Stimulated activated CD4-positive, alpha-beta T cell treated with anti-CD3 and anti-CD28 coated beads, Interleukin-4, amount 100 ng/mL, for 24 hours (primary cell): ENCODE measurements around the gene STK25.

Source experiments
- DNase-seq: peaks from one replicate; pipeline ENCODE4 v3.0.0-alpha.2; 2020

STK25 gene

DNA sequence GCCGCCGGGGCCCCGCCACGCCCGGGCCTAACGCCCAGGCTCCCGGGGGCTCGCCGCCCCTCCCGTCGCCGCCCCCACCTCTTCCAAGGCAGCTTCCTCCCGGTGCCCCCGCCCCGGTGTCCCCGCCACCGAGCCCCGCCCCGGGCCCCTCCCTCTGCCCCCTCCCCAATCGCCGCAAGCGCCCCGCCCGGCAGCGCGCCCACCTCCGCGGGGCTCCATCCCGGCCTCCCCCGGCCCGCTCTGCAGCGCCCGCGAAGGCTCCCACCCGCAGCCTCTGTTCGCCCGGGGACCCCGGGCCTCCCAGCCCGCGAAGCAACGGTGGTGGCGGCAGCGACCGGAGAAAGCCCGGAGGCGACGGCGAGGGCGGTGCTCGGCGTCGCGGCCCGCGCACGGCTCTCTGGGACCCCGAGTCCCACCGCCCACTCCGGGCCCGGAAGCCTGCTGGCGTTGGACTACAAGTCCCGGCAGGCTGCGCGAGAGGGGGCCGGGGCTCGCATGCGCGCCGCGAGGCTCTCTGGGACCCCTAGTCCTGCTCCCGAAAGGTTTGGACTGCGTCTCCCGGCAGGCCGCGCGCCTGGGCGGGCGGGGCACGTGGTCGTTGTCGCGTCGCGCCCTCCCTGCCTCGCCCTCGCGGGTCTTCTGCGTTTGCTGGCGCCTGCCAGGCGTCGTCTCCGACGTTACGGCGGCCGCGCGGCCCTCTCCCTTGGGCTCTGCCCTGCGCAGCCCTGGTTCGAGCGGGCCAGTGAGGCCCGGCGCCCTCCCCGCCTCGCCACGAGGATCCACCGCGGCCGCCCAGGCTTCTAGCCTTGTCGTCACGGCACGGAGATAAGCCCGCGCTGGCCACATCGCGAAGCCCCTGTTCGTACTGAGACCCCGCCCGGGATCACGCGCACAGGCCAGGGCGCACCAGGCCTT lies at the start of gene STK25:
STK25 (minus strand) TSS at position 345 of the 915 bp plus-strand sequence. CDS start 549 bp downstream, outside the sequence.
- peak; percentile 98 for DNase-seq

DNA sequence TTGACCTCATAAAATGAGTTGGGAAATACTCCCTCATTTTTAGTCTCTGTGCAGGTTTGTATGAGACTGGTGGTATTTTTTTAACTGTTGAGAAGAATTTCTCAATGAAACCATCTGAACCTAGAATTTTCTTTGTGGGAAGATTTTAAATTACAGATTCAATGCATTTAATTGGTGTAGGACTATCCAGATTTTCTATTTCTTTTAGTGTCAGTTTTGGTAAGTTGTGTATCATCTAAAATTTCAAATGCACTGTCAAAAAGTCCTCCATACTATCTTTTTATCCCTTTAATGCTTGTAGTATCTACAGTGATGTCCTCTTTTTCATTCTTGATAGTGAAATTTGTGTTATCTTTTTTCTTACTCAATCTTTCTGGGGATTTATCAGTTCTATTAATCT lies 48.4 kb upstream of the STK25 start:
- DNase-seq = no peak

DNA sequence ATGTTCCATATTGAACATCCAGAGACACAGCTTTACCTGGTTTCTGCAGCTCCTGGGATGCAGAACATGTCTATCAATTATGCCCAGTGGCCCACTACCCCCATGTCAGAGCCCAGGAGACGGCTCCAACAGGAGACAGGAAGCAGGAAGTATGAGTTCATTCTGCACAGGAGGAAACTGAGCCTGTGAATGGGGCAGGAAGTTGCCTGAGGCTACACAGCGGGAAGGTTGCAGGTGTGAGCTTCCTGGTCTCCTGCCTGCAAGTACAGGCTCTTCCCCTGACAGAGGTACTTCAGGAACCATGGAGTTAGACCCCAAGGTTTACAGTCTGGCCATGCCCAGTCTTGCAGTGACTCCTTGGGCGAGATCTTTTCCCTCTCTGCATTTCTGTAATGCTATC lies 47.3 kb upstream of the STK25 start:
- no peak for DNase-seq

DNA sequence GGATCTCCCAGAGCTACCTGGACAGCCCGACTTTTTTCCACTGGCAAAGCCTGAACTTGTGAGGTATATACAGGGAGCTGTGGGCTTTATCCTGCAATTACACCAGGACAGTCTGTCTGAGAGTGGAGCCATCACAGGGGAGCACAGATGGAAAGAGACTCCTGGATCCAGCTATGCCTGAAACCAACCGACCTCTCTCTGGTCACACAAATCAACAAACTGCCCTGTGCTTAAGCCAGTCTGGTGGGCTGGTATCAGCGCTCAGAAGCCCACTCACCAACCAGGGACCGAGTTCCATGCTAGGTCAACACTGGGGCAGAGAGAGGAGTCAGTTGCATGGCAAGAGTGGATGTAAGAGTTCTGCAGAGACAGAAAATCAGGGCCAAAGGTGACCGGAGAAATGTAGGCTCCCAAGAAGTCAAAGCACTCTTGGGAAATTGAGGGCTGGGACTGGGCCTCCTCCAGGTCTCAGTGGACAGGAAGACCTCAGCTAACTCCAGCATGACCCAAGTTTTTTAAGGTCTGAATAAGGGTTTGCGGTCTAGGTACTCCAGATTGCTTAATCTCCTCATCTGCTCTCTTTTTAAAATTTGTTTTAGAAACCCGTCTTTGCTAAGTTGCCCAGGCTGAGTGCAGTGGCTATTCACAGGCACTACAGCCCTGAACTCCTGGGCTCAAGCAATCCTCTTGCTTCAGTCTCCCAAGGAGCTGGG lies 46.4 kb upstream of the STK25 start:
- DNase-seq = no peak

- DNase-seq = no peak
Measured at GRCh38 chr2:241553981-241554380, 45.6 kb upstream of the STK25 start.

DNA sequence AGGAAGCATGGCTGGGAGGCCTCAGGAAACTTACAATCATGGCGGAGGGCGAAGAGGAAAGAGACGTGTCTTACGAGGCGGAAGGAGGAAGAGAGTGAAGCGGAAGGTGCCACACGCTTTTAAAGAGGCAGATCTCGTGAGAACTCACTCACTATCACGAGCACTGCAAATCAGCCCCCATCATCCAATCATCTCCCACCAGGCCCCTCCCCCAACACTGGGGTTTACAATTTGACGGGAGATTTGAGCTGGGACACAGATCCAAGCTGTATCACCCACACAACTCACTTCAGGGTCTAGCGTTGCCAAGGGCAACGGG lies 45.1 kb upstream of the STK25 start:
- DNase-seq = no peak

DNA sequence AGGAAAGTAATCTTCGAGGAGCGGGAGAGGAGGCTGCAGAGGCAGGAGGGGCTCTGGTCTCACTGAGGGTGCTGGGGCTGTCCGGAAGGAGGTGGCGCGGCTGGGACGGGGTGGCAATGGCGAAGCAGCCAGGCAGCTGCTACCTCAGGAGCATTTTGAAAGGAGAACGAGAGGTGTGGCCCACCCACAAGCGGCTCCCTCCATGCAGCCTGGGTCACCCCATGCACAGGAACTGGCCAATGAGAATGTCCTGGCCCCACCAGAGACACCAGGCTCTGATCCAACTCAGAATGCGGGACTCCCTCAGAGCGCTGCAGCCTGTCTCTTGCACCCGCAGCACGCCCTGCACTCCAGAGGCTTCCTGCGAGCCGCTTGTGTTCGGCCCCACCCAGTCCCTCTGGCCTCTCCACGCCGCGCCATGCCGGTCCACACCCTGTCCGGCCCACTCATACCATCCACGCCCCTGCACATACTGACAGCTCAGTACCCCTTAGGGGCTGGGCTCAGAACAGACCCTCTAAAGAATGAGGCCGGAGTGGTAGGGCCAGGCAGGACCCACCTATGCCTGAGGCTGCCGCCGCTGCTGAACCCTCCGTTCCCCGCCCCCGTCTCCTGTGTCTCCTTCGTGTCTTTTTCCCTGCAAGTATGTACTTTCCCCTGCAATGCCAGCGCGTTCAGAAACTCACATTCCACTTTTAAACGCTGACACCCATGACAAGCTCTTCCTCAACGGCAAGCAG lies 43.8 kb upstream of the STK25 start:
- DNase-seq = no peak

- no peak for DNase-seq
Measured at GRCh38 chr2:241551599-241551997, 43.2 kb upstream of the STK25 start.

DNA sequence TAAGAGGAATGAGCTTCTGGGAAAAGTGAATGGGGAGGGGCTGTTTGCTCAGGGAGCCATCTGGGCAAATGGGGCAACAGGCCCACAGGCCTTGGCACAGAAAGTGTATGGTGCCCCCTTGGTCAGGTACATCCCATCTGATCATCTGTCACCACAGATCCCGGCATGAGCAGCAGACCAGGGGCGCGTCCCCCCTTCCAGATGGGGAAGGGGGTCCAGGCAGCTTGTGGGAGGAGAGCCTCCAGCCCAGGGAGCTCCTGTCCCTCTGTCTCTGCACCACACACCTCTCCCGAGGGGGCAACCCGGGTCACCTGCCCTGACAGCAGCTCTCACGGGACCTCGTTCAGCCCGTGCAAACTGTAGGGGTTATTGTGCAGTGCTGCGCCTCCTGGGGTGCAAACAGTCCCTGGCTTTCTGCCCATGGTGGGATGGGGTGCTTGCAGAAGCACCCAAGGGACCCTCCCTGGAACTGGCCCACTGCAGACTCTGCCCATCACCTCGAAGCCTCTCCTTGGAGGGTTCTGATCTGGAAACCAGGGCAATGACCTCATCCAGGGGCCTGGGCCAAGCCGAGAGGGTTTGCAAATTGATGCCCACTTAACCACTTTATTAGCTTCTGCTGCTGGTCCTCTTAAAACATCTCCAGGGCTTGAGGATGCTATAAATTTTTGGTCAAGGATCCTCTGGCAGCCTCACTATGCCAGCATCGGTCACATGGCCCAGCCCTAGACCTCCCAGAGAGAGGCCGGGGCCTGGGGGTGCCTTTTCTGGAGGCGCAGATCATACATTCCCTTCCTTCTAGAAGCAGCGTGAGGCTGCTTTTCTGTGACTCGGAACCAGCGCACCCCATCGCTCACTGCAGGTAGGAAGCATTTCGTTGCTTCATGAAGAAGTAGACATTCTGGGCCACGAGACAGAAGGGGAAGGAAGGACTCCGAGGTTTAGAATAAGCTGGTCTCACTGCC lies 42.5 kb upstream of the STK25 start:
- DNase-seq = no peak

DNA sequence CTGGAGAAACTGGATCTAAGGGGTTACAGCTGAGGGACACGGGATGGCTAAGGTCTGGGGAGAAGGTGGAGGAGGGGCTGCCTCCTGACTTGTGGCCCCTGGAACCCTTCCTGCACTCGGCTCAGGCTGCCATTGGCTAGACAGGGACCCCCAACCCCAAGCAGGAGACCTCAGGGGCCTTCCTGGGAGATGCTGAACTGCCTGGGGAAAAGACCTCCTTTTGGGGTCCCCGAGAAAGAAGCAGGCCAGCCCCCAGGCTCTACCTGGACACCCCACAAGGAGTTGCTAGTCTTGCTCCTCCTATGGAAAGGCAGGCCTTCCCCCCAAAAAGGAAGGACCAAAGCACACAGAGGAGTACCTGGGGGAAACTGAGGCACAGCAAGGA lies 40.1 kb upstream of the STK25 start:
- no peak for DNase-seq

- no peak for DNase-seq
Measured at GRCh38 chr2:241547781-241548450, 39.5 kb upstream of the STK25 start.

GRCh38 chr2:241546771-241547498 lies 38.6 kb upstream of the STK25 start:
- DNase-seq = no peak

DNA sequence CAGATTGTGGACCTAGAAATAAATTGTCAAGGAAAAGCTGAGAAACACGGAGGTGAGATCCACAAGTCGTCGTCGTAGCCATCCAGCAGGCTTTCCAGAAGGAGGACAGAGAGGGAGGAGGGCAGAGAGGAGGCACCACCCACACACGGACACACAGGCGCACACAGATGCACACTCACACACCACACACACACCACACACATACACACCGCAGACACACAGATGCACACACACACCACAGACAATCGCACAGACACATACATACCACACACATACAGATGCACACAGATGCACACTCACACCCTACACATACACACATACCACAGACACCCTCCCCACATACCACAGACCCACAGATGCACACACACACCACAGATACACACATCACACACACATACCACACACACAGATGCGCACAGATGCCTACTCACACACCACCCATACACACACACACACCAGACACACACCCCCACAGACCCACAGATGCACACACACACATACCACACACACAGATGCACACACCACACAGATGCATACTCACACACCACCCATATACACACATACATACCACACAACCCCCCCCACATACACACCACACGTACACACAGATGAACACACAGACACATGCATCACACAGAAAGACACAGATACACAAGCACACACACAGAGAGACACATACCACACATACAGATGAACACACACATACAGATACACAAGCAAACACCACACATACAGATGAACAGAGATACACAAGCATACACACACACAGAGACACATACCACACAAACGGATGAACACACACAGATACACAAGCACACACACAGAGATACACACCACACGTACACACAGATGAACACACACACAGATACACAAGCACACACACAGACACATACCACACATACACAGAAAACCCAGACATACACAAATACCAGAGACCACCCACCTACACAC lies 37.4 kb upstream of the STK25 start:
- DNase-seq = no peak

DNA sequence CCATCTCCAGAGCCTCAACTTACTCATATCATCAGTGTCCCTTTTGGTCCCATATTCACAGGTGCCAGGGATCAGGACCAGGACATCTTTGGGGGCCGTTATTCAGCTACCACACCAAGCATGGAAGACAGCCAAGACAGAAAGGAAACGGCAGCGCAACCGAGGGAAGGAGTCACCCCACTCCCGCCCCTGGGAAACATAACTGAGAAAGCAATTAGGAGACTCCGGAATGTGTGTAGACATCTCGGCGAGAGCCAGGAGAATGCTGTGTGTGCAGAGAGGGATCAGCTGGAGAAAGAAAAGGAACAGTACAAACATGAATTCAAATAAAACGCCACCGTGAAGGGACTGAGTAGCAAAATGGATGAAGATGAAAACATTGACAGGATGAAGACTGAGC lies 36.7 kb upstream of the STK25 start:
- DNase-seq = no peak

- no peak for DNase-seq
Measured at GRCh38 chr2:241542278-241542605, 33.9 kb upstream of the STK25 start.

DNA sequence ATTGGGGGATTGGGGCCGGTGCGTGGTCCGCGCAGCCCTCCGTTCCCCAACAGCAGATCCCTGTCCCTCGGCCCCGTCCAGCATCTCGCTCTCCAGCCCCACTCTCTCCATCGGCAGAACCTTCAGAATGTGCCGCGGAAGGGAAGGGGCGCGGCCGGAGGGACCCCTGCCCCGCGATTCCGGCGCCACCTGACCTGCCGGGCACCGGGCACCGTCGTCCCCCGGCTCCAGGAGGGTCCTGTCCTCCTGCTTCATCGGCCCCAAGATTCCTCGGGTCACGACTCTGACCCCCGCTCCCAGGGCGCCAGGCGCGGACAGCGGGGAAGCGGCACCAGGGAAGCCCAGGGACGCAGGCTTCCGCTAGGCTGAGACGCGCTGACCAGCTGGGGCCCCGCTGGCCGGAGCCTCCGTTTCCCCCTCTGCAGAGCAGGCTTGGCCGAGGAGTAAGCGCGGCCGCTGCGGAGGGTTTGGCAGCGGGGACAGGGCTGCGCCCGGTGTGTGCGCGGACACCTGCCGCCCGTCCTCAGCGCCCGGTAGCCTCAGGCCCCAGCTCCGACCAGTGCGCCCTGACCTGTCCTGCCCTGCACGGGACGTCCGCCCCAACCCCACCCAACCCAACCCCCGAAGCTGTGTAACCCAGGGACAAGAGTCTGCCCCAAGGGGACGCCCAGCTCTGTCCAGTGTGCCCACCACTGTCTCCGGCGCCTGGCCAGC lies 33.3 kb upstream of the STK25 start:
- DNase-seq = no peak

- peak; percentile 51 for DNase-seq
Measured at GRCh38 chr2:241540771-241541561, 32.6 kb upstream of the STK25 start.

GRCh38 chr2:241540401-241540770 lies 32.0 kb upstream of the STK25 start:
- DNase-seq = no peak
